ENCODE measurements around the gene PPP1R9B. TPM values are rescaled to one million over a fixed set of nuclear protein-coding genes. Genes with fewer than 3 reads are reported as not detected.

Gene PPP1R9B
- total RNA-seq, 4 donors from 2014 or later, result 24.9 to 35.9 (median 28.2) TPM

DNA sequence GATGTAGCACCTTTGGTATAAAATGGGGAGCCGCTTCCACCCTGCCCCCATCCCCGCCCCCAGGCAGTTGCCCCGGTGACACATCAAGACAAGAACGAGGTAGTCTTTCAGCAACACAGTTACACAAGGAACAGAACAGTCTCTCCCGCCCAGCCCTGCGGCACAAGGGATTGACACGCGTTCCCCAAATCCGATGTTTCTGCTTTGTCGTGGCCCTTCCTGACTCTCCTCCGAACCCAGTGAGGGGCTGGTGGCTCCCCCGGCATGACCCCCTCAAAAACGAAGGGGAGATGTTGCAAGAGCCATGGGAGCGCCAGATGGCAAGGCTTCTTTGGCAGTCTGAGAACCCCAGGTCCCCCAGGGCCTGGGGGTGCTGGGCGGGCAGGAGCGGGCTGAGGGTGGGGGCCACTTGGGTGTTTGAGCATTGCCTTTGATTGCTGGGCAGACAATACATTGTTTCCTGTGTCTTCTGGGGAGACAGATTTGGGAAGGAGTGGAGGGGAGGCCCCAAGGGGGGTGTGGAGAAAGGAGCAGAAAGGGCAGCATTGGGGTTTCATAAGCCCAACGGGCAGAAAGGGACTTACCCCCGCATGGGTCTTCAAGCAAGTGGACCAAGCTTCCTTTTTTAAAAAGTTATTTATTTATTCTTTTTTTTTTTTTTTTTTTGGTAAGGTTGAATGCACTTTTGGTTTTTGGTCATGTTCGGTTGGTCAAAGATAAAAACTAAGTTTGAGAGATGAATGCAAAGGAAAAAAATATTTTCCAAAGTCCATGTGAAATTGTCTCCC, 34.3 kb upstream of the PPP1R9B start:
- peaks cover 0 to 44% (median 0%) of the 10 kb centered on the region in 3 donors for H3K36me3 ChIP-seq
- TF ChIP-seq, protein P1, sequence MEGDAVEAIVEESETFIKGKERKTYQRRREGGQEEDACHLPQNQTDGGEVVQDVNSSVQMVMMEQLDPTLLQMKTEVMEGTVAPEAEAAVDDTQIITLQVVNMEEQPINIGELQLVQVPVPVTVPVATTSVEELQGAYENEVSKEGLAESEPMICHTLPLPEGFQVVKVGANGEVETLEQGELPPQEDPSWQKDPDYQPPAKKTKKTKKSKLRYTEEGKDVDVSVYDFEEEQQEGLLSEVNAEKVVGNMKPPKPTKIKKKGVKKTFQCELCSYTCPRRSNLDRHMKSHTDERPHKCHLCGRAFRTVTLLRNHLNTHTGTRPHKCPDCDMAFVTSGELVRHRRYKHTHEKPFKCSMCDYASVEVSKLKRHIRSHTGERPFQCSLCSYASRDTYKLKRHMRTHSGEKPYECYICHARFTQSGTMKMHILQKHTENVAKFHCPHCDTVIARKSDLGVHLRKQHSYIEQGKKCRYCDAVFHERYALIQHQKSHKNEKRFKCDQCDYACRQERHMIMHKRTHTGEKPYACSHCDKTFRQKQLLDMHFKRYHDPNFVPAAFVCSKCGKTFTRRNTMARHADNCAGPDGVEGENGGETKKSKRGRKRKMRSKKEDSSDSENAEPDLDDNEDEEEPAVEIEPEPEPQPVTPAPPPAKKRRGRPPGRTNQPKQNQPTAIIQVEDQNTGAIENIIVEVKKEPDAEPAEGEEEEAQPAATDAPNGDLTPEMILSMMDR (IDR thresholded peaks at IDR 0.05), result no peak
- TF ChIP-seq POLR2A (IDR thresholded peaks at IDR 0.05), result no peak
- no peak for DNase-seq
- peaks cover 9 to 45% (median 20%) of the 10 kb centered on the region in 3 donors for H3K4me1 ChIP-seq
- H3K4me3 ChIP-seq, result no peak overlapping the region
- H3K9me3 ChIP-seq, result no peaks in the 10 kb centered on the region
- no peaks in the 10 kb centered on the region for H3K27me3 ChIP-seq
- intact Hi-C loops (cut with DNase I), result no loop called here
- peak overlapping the region; percentile 60 to 81 (median 72) for H3K27ac ChIP-seq
- 28 to 36% methylated on average over 6 to 17 of the region's 19 CpGs for WGBS, 2 donors

- WGBS, 2 donors, result 39 to 41% methylated on average over 8 of the region's 8 CpGs
- Histone ChIP-seq H3K27ac (peak overlapping the region; percentile 41 to 80 (median 54)), H3K9me3 (no peaks in the 10 kb centered on the region), H3K4me3 (no peak overlapping the region), H3K27me3 (no peaks in the 10 kb centered on the region), H3K36me3 (peaks cover 0 to 37% (median 0%) of the 10 kb centered on the region in 3 donors), H3K4me1 (peaks cover 9 to 44% (median 20%) of the 10 kb centered on the region in 3 donors)
- no peak for TF ChIP-seq POLR2A (IDR thresholded peaks at IDR 0.05)
- TF ChIP-seq, protein P1 (IDR thresholded peaks at IDR 0.05), result no peak
- intact Hi-C loops (cut with DNase I), result no loop called here
- no peak for DNase-seq
These were observed 33.6 kb upstream of the PPP1R9B start for GRCh38 chr17:50184064-50184463.

DNA sequence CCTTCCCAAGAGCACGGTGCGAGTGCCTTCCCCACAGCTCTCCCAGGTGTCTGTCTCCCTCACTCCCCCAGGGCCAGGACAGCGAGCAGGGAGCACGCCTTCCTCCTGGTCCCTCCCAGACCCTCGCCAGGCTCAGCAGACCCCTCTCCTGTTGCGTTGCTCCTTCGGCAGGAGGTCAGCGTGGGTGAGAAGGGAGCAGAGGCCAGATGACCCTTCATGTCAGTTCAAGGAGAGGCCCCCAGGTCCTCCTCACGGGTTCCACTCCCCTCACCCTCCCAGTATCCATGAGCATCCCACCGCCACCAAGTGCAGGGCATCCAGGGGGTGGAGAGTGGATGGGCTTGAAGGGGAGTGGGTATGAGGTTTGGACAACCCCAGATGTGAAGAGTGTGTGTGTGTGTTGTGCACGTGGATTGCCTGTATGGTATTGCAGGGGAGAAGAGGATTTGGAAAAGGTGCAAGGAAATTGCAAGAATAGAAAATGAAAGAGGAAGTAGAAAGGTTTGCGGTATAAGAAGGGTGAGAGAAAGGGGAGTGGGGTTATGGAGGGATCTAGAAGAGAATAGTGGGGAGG, 33.0 kb upstream of the PPP1R9B start:
- H3K4me1 ChIP-seq, result peaks cover 13 to 49% (median 24%) of the 10 kb centered on the region in 3 donors
- H3K27ac ChIP-seq, result peak overlapping the region; percentile 41 to 80 (median 54)
- no peaks in the 10 kb centered on the region for H3K27me3 ChIP-seq
- H3K4me3 ChIP-seq, result no peak overlapping the region
- intact Hi-C loops (cut with DNase I), result no loop called here
- no peak for DNase-seq
- peaks cover 0 to 31% (median 0%) of the 10 kb centered on the region in 3 donors for H3K36me3 ChIP-seq
- 36 to 40% methylated on average over 5 to 6 of the region's 12 CpGs for WGBS, 2 donors
- TF ChIP-seq POLR2A (IDR thresholded peaks at IDR 0.05), result no peak
- TF ChIP-seq, protein P1 (IDR thresholded peaks at IDR 0.05), result no peak
- H3K9me3 ChIP-seq, result no peaks in the 10 kb centered on the region

DNA sequence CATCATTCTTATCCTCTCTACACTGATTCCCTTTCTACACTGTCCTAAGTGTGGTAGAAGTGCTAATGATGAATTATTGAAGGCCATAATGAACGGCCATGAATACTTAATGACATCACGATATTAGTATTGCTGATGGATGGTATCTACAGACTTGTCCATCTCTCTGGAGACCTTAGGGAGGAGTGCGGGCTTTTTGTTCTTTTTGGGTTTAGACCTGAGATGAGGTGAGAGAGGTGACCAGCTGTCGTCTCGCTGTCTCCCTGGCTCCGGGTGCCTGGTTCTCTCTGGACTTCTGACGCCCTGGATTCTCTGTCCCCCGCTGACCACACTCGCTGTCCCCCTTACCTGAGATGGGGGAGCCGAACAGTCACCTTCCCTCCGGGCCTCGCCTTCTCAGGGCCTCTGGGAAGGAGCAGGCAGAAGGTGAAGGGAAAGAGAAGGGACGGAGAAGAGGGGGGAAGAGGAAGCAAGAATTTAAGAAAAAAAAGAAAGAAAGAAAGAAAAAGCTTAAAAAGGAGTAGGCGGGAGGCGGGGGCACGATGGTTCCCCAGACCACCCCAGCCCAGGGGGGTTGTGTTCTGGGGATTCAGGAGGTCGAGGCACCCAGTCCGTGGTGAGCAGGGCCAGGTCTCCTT, 32.4 kb upstream of the PPP1R9B start:
- H3K27ac ChIP-seq, result peak overlapping the region; percentile 41 to 80 (median 54)
- WGBS, 2 donors, result 71 to 86% methylated on average over 12 to 13 of the region's 18 CpGs

More for the DNA sequence above, 32.4 kb upstream of the PPP1R9B start:
- H3K36me3 ChIP-seq, result peaks cover 0 to 25% (median 0%) of the 10 kb centered on the region in 3 donors
- intact Hi-C loops (cut with DNase I), result no loop called here
- no peaks in the 10 kb centered on the region for H3K9me3 ChIP-seq
- H3K27me3 ChIP-seq, result no peaks in the 10 kb centered on the region
- H3K4me3 ChIP-seq, result no peak overlapping the region
- TF ChIP-seq, protein P1 (IDR thresholded peaks at IDR 0.05), result no peak
- TF ChIP-seq POLR2A (IDR thresholded peaks at IDR 0.05), result no peak
- no peak for DNase-seq
- peaks cover 19 to 55% (median 30%) of the 10 kb centered on the region in 3 donors for H3K4me1 ChIP-seq

All from esophagus squamous epithelium (tissue), 5 donors.